Memory B cell (primary cell): ENCODE data around the gene APBB2.

ENCODE experiments used
- ATAC-seq: fragments of 150-1000 bp; cut with Tn5 transposase; 2 replicates; pipeline ENCODE4 v1.10.0; 2021; ENCODE audit warnings: low read depth, mild to moderate bottlenecking, moderate library complexity
- DNase-seq, 2 donors: peaks; one replicate each; pipeline ENCODE4 v3.0.0; 2022; ENCODE audit warnings: low spot score in 2 of 2
- H3K27ac Mint-ChIP-seq: one replicate; pipeline ENCODE4 v1.8.0; 2022; ENCODE audit warnings: mild to moderate bottlenecking, moderate library complexity, mixed read lengths
- H3K27me3 Mint-ChIP-seq: one replicate; pipeline ENCODE4 v1.8.0; 2022; ENCODE audit warnings: mixed read lengths
- H3K36me3 Mint-ChIP-seq: one replicate; pipeline ENCODE4 v1.8.0; 2022; ENCODE audit warnings: mild to moderate bottlenecking, mixed read lengths
- H3K4me1 Mint-ChIP-seq: one replicate; pipeline ENCODE4 v1.8.0; 2022; ENCODE audit warnings: mixed read lengths
- H3K4me3 Mint-ChIP-seq: one replicate; pipeline ENCODE4 v1.8.0; 2022; ENCODE audit warnings: mild to moderate bottlenecking, moderate library complexity, mixed read lengths
- H3K9me3 Mint-ChIP-seq: one replicate; pipeline ENCODE4 v1.8.0; 2022; ENCODE audit warnings: mixed read lengths

APBB2 gene

GRCh38 chr4:40844261-40844660 lies 370.1 kb downstream of the APBB2 start:
- H3K4me3 Mint-ChIP-seq = no peak overlapping the region
- no peak for ATAC-seq
- H3K27ac Mint-ChIP-seq = no peak overlapping the region
- DNase-seq = no peak
- H3K27me3 Mint-ChIP-seq = peaks cover 7% of the 10 kb centered on the region
- no peaks in the 10 kb centered on the region for H3K9me3 Mint-ChIP-seq
- peaks cover 19% of the 10 kb centered on the region for H3K4me1 Mint-ChIP-seq
- no peaks in the 10 kb centered on the region for H3K36me3 Mint-ChIP-seq

GRCh38 chr4:40843696-40844095 lies 370.6 kb downstream of the APBB2 start:
- peaks cover 19% of the 10 kb centered on the region for H3K4me1 Mint-ChIP-seq
- no peak overlapping the region for H3K27ac Mint-ChIP-seq
- H3K9me3 Mint-ChIP-seq = no peaks in the 10 kb centered on the region
- H3K27me3 Mint-ChIP-seq = peaks cover 7% of the 10 kb centered on the region
- no peaks in the 10 kb centered on the region for H3K36me3 Mint-ChIP-seq
- ATAC-seq = peak; percentile 51
- H3K4me3 Mint-ChIP-seq = no peak overlapping the region
- DNase-seq = no peak

GRCh38 chr4:40842725-40843423 lies 371.5 kb downstream of the APBB2 start:
- DNase-seq (no peak), ATAC-seq (no peak)
- H3K36me3 Mint-ChIP-seq = no peaks in the 10 kb centered on the region

GRCh38 chr4:40842318-40842717 lies 372.0 kb downstream of the APBB2 start:
- H3K4me3 Mint-ChIP-seq = no peak overlapping the region
- no peaks in the 10 kb centered on the region for H3K9me3 Mint-ChIP-seq
- H3K27ac Mint-ChIP-seq = no peak overlapping the region
- DNase-seq (no peak), ATAC-seq (no peak)
- H3K27me3 Mint-ChIP-seq = peaks cover 5% of the 10 kb centered on the region
- peaks cover 18% of the 10 kb centered on the region for H3K4me1 Mint-ChIP-seq
- H3K36me3 Mint-ChIP-seq = no peaks in the 10 kb centered on the region

More at GRCh38 chr4:40842725-40843423, 371.5 kb downstream of the APBB2 start:
- no peaks in the 10 kb centered on the region for H3K9me3 Mint-ChIP-seq
- H3K4me1 Mint-ChIP-seq = peaks cover 18% of the 10 kb centered on the region
- H3K4me3 Mint-ChIP-seq = no peak overlapping the region
- peaks cover 5% of the 10 kb centered on the region for H3K27me3 Mint-ChIP-seq
- H3K27ac Mint-ChIP-seq = no peak overlapping the region

GRCh38 chr4:40840985-40841571 lies 373.3 kb downstream of the APBB2 start:
- no peaks in the 10 kb centered on the region for H3K9me3 Mint-ChIP-seq
- peak overlapping the region; percentile 33 for H3K4me3 Mint-ChIP-seq
- peaks cover 5% of the 10 kb centered on the region for H3K27me3 Mint-ChIP-seq
- peak; percentile 83 for ATAC-seq
- DNase-seq = peak; percentile 59 to 60
- H3K4me1 Mint-ChIP-seq = peaks cover 18% of the 10 kb centered on the region
- H3K27ac Mint-ChIP-seq = no peak overlapping the region
- H3K36me3 Mint-ChIP-seq = no peaks in the 10 kb centered on the region

- DNase-seq = no peak
- Mint-ChIP-seq H3K4me1 (peaks cover 18% of the 10 kb centered on the region), H3K27ac (no peak overlapping the region), H3K27me3 (peaks cover 4% of the 10 kb centered on the region), H3K9me3 (no peaks in the 10 kb centered on the region), H3K4me3 (peak overlapping the region; percentile 33), H3K36me3 (no peaks in the 10 kb centered on the region)
- ATAC-seq = peak; percentile 60
Measured at GRCh38 chr4:40840255-40840984, 373.9 kb downstream of the APBB2 start.

- DNase-seq = no peak
- H3K4me1 Mint-ChIP-seq = peaks cover 18% of the 10 kb centered on the region
- no peak overlapping the region for H3K4me3 Mint-ChIP-seq
- no peak for ATAC-seq
- no peak overlapping the region for H3K27ac Mint-ChIP-seq
- no peaks in the 10 kb centered on the region for H3K36me3 Mint-ChIP-seq
- peaks cover 4% of the 10 kb centered on the region for H3K27me3 Mint-ChIP-seq
- H3K9me3 Mint-ChIP-seq = no peaks in the 10 kb centered on the region
Measured at GRCh38 chr4:40838742-40839141, 375.6 kb downstream of the APBB2 start.

- Mint-ChIP-seq H3K27ac (no peak overlapping the region), H3K27me3 (peaks cover 8% of the 10 kb centered on the region), H3K4me3 (no peak overlapping the region), H3K9me3 (no peaks in the 10 kb centered on the region), H3K4me1 (peaks cover 14% of the 10 kb centered on the region), H3K36me3 (no peaks in the 10 kb centered on the region)
- DNase-seq (no peak), ATAC-seq (no peak)
Measured at GRCh38 chr4:40837094-40837870, 377.1 kb downstream of the APBB2 start.

GRCh38 chr4:40833212-40833611 lies 381.1 kb downstream of the APBB2 start:
- Mint-ChIP-seq H3K36me3 (peaks cover under 1% of the 10 kb centered on the region), H3K27ac (no peak overlapping the region), H3K27me3 (peaks cover 9% of the 10 kb centered on the region), H3K9me3 (peaks cover 1% of the 10 kb centered on the region), H3K4me1 (no peaks in the 10 kb centered on the region), H3K4me3 (no peak overlapping the region)
- DNase-seq (no peak), ATAC-seq (no peak)

- H3K36me3 Mint-ChIP-seq = peaks cover 2% of the 10 kb centered on the region
- peaks cover 9% of the 10 kb centered on the region for H3K27me3 Mint-ChIP-seq
- H3K9me3 Mint-ChIP-seq = peaks cover 5% of the 10 kb centered on the region
- no peak overlapping the region for H3K27ac Mint-ChIP-seq
- DNase-seq (no peak), ATAC-seq (no peak)
- no peaks in the 10 kb centered on the region for H3K4me1 Mint-ChIP-seq
- H3K4me3 Mint-ChIP-seq = no peak overlapping the region
Measured at GRCh38 chr4:40832175-40832574, 382.2 kb downstream of the APBB2 start.

- no peak for ATAC-seq
- Mint-ChIP-seq H3K27ac (no peak overlapping the region), H3K27me3 (peaks cover 9% of the 10 kb centered on the region)
Measured at GRCh38 chr4:40831146-40831907, 383.0 kb downstream of the APBB2 start.

GRCh38 chr4:40829586-40829985 lies 384.8 kb downstream of the APBB2 start:
- Mint-ChIP-seq H3K9me3 (peaks cover 5% of the 10 kb centered on the region), H3K36me3 (peaks cover 2% of the 10 kb centered on the region), H3K4me3 (no peak overlapping the region), H3K27ac (no peak overlapping the region), H3K4me1 (peaks cover 14% of the 10 kb centered on the region), H3K27me3 (peaks cover 12% of the 10 kb centered on the region)
- no peak for ATAC-seq
- DNase-seq = no peak

More at GRCh38 chr4:40831146-40831907, 383.0 kb downstream of the APBB2 start:
- DNase-seq = no peak
- peaks cover 5% of the 10 kb centered on the region for H3K9me3 Mint-ChIP-seq
- no peak overlapping the region for H3K4me3 Mint-ChIP-seq
- H3K4me1 Mint-ChIP-seq = no peaks in the 10 kb centered on the region
- H3K36me3 Mint-ChIP-seq = peaks cover 2% of the 10 kb centered on the region

GRCh38 chr4:40828661-40829060 lies 385.7 kb downstream of the APBB2 start:
- peaks cover 5% of the 10 kb centered on the region for H3K9me3 Mint-ChIP-seq
- no peak overlapping the region for H3K4me3 Mint-ChIP-seq
- peaks cover 2% of the 10 kb centered on the region for H3K36me3 Mint-ChIP-seq
- ATAC-seq (no peak), DNase-seq (no peak)
- H3K27me3 Mint-ChIP-seq = peaks cover 12% of the 10 kb centered on the region
- H3K4me1 Mint-ChIP-seq = peaks cover 14% of the 10 kb centered on the region
- H3K27ac Mint-ChIP-seq = no peak overlapping the region
